Calu3 (cell line): Measurements from ENCODE around the gene PACS2. TPM values are rescaled to one million over a fixed set of nuclear protein-coding genes. Genes with fewer than 3 reads are reported as not detected.

Experiments
- BruUV-seq: library from RNA; stranded (reverse); fragments of 400-500 nt; replicated peaks from 2 replicates; lab custom pipeline; 2021; lab: Mats Ljungman, UMichigan
- CTCF ChIA-PET: fragments of 300-600 bp; sonication (Branson Sonifier 250); formaldehyde crosslinking; loops from one replicate; lab custom pipeline; 2022; ENCODE audit warnings: antibody characterized with exemption; lab: Charles Lee
- DNase-seq: peaks from one replicate; pipeline ENCODE4 v3.0.0; 2022
- H3K27ac Mint-ChIP-seq: one replicate; pipeline ENCODE4 v1.8.0; 2022; ENCODE audit warnings: mixed read lengths; ENCODE audit not compliant: unreplicated experiment
- H3K27me3 Mint-ChIP-seq: one replicate; pipeline ENCODE4 v1.8.0; 2022; ENCODE audit warnings: mixed read lengths; ENCODE audit not compliant: unreplicated experiment
- H3K36me3 Mint-ChIP-seq: one replicate; pipeline ENCODE4 v1.8.0; 2022; ENCODE audit warnings: mild to moderate bottlenecking, moderate library complexity, mixed read lengths; ENCODE audit not compliant: insufficient read depth, unreplicated experiment
- H3K4me1 Mint-ChIP-seq: one replicate; pipeline ENCODE4 v1.8.0; 2022; ENCODE audit warnings: mild to moderate bottlenecking, low read depth, mixed read lengths; ENCODE audit not compliant: unreplicated experiment
- H3K4me3 Mint-ChIP-seq: one replicate; pipeline ENCODE4 v1.8.0; 2022; ENCODE audit warnings: mild to moderate bottlenecking, low read depth, moderate library complexity, mixed read lengths; ENCODE audit not compliant: unreplicated experiment
- H3K9me3 Mint-ChIP-seq: one replicate; pipeline ENCODE4 v1.8.0; 2022; ENCODE audit warnings: low read depth, mixed read lengths; ENCODE audit not compliant: unreplicated experiment
- CTCF ChIP-seq: fragments of 200-600 bp; IDR thresholded peaks from one replicate; pipeline ENCODE4 v1.8.0; 2022; ENCODE audit warnings: antibody characterized with exemption; ENCODE audit not compliant: unreplicated experiment
- intact Hi-C: fragments of 100-400 bp; cut with micrococcal nuclease; formaldehyde crosslinking; loops from one replicate; pipeline ENCODE4 v1.10.0; 2022; ENCODE audit not compliant: unreplicated experiment
- total RNA-seq: library from RNA; stranded (reverse); gene quantifications from 2 replicates; pipeline ENCODE4 v1.2.3, GENCODE V29; 2022

Gene PACS2
- total RNA-seq, 1 experiment from 2014 or later: 77.3 TPM

- Mint-ChIP-seq H3K27ac (no peak overlapping the region), H3K4me1 (no peaks in the 10 kb centered on the region)
- no TSS peak for BruUV-seq
Observed at GRCh38 chr14:105377555-105378182, 63.1 kb downstream of the PACS2 start.

GRCh38 chr14:105378199-105378598 lies 63.7 kb downstream of the PACS2 start:
- intact Hi-C loops: no loop called here
- H3K27me3 Mint-ChIP-seq: no peaks in the 10 kb centered on the region
- CTCF ChIA-PET: no interaction called here
- TF ChIP-seq CTCF: no peak
- no TSS peak for BruUV-seq
- H3K4me1 Mint-ChIP-seq: no peaks in the 10 kb centered on the region
- H3K4me3 Mint-ChIP-seq: no peak overlapping the region
- H3K36me3 Mint-ChIP-seq: peaks cover 22% of the 10 kb centered on the region
- no peaks in the 10 kb centered on the region for H3K9me3 Mint-ChIP-seq
- H3K27ac Mint-ChIP-seq: no peak overlapping the region
- DNase-seq: no peak

More at GRCh38 chr14:105377555-105378182, 63.1 kb downstream of the PACS2 start:
- Mint-ChIP-seq H3K27me3 (no peaks in the 10 kb centered on the region), H3K9me3 (no peaks in the 10 kb centered on the region), H3K36me3 (peaks cover 18% of the 10 kb centered on the region), H3K4me3 (no peak overlapping the region)
- TF ChIP-seq CTCF: no peak
- intact Hi-C loops: no loop called here
- CTCF ChIA-PET: interaction anchor here (0.6 kb wide), 1 partner anchor 82 kb away, joined by 4 read pairs; no protein-coding TSS in a partner anchor
- no peak for DNase-seq

GRCh38 chr14:105378873-105379685 lies 64.5 kb downstream of the PACS2 start:
- CTCF ChIA-PET: no interaction called here
- Mint-ChIP-seq H3K27ac (no peak overlapping the region), H3K36me3 (peaks cover 25% of the 10 kb centered on the region), H3K4me1 (no peaks in the 10 kb centered on the region), H3K27me3 (no peaks in the 10 kb centered on the region), H3K9me3 (no peaks in the 10 kb centered on the region), H3K4me3 (no peak overlapping the region)
- intact Hi-C loops: no loop called here
- DNase-seq: no peak
- no TSS peak for BruUV-seq
- TF ChIP-seq CTCF: no peak

DNA sequence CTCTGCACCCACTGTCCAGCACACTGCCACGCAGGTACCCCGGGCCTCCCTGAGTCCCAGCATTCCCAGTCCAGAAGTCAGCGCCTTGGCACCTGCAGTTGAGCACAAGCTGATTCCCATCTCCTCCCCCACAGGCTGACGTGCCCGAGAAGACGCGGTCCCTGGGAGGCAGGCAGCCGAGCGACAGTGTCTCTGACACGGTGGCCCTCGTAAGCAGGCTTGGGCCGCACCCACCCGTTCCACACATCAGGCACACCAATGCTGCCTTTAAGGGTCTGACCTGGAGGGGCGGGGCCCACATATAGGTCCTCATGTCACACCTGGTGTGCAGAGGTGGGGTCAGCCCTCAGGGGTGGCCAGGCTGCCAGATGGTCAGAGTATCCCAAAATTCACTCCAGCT lies 65.4 kb downstream of the PACS2 start:
- Mint-ChIP-seq H3K27ac (no peak overlapping the region), H3K9me3 (no peaks in the 10 kb centered on the region), H3K36me3 (peaks cover 25% of the 10 kb centered on the region), H3K27me3 (no peaks in the 10 kb centered on the region), H3K4me3 (no peak overlapping the region), H3K4me1 (no peaks in the 10 kb centered on the region)
- intact Hi-C loops: no loop called here
- TF ChIP-seq CTCF: no peak
- no TSS peak for BruUV-seq
- DNase-seq: no peak
- CTCF ChIA-PET: no interaction called here
